WERI-Rb-1 (cell line): ENCODE results near the gene CDT1.

ENCODE experiments used
- DNase-seq: peaks from one replicate; pipeline ENCODE4 v3.0.0-alpha.2; 2020
- H3K27ac ChIP-seq: fragments of 250-450 bp; sonication (Bioruptor Pico); 2 replicates; pipeline ENCODE4 v1.5.1; 2020; ENCODE audit warnings: mild to moderate bottlenecking, moderate library complexity
- H3K27me3 ChIP-seq: fragments of 250-450 bp; sonication (Bioruptor Pico); 2 replicates; pipeline ENCODE4 v1.5.1; 2021; ENCODE audit warnings: mild to moderate bottlenecking, low read depth, moderate library complexity; ENCODE audit not compliant: insufficient read depth, severe bottlenecking
- H3K36me3 ChIP-seq: fragments of 250-450 bp; sonication (Bioruptor Pico); 2 replicates; pipeline ENCODE4 v1.5.1; 2020; ENCODE audit warnings: mild to moderate bottlenecking, moderate library complexity
- H3K4me3 ChIP-seq: 2 replicates; pipeline ENCODE4 v1.5.1; 2011; ENCODE audit warnings: low read depth, mild to moderate bottlenecking, control low read depth, low read length
- H3K9me3 ChIP-seq: fragments of 250-450 bp; sonication (Bioruptor Pico); 2 replicates; pipeline ENCODE4 v1.5.1; 2021; ENCODE audit warnings: mild to moderate bottlenecking, moderate library complexity; ENCODE audit not compliant: severe bottlenecking
- CTCF ChIP-seq: IDR thresholded peaks from 2 replicates; pipeline ENCODE4 v1.5.1; 2011; ENCODE audit warnings: low read depth, mild to moderate bottlenecking, control low read depth, inconsistent platforms, low read length

Gene CDT1

GRCh38 chr16:88781140-88782077 is 22.2 kb upstream of the CDT1 start:
- no peaks in the 10 kb centered on the region for H3K36me3 ChIP-seq
- H3K27ac ChIP-seq: no peak overlapping the region
- no peaks in the 10 kb centered on the region for H3K27me3 ChIP-seq
- DNase-seq: no peak
- H3K9me3 ChIP-seq: no peaks in the 10 kb centered on the region
- TF ChIP-seq CTCF: no peak
- no peak overlapping the region for H3K4me3 ChIP-seq

DNA sequence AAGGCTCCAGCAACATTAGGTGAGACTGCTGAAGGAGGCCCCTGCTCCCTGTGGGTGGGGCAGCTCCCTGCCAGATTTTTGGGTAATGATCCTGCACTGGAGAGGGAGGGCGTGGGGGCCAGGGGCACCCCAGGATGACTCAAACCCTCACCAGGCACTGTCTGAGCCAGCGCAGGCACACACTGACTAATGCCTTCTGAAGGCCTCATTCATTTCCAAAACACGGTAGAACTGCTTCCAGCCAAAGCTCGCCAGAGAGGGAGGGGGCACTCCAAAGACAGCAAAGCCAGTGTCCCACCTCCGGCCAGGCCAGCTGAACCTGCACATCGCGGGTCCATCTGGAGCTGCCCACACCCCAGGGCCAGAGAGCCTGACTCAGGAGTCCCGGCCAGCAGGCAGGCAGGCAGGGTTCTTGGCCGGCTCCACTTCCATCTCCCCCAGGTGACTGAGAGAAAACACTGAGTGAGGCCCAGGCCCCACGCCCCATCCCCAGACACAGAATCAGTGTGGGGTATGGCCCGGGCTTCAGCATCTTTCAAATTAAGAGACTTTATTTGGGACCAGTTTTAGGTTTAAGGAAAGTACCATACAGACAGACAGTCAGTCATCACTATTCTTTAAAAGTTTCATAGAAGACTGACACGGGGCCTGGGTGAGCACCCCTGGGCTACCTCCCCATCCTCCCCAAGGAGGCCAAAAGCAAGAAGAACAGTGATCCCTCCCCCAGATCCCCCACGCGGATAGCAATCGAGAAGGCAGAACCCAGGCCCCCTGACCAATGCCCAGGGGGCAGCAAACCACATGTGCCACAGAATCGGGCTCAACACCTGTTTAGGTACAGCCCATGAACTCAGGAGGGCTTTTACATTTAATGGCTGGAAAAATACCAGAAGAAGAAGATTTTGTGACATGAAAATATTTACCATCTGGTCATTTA is 20.9 kb upstream of the CDT1 start:
- Histone ChIP-seq H3K36me3 (no peaks in the 10 kb centered on the region), H3K27me3 (no peaks in the 10 kb centered on the region), H3K27ac (no peak overlapping the region), H3K9me3 (no peaks in the 10 kb centered on the region), H3K4me3 (no peak overlapping the region)
- no peak for DNase-seq
- no peak for TF ChIP-seq CTCF

DNA sequence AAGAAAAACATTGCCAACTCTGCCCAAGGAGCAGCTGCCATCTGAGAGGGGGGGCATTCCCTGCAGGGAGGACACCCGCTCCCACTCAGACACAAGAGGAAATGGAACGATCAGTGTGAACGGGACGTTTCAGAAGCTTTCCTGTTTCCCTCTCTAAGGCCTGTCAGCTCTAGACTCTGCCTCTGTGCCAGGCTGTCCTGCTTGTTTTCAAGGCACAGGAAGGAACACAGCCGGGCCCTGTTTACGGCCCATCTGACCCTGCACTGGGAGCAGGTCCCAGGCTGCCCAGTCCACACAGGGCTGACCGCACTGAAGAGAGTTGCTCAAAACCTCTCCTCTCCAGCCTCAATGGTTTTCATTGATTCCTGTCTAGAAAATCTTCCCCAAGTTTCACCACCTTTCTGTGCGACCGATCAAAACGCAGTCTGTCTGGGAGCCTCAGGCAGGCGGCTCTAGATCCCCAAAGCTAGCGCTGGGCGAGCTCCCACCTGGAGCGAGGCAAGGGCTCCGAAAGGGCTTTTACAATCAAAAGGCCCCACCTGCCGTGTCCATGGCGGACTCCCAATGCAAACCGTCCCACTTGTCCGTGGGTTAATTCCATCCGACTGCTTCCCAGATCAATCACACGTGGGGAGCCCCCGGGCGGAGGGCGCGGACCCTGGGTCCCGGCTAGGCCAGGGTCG is 20.1 kb upstream of the CDT1 start:
- no peak for TF ChIP-seq CTCF
- no peaks in the 10 kb centered on the region for H3K9me3 ChIP-seq
- H3K36me3 ChIP-seq: no peaks in the 10 kb centered on the region
- DNase-seq: no peak
- H3K4me3 ChIP-seq: no peak overlapping the region
- no peak overlapping the region for H3K27ac ChIP-seq
- no peaks in the 10 kb centered on the region for H3K27me3 ChIP-seq

GRCh38 chr16:88784074-88784855 is 19.3 kb upstream of the CDT1 start:
- peak; percentile 31; the same call in 1 of the 2 replicates for TF ChIP-seq CTCF
- no peaks in the 10 kb centered on the region for H3K9me3 ChIP-seq
- DNase-seq: peak; percentile 39
- H3K36me3 ChIP-seq: no peaks in the 10 kb centered on the region
- H3K27ac ChIP-seq: no peak overlapping the region
- H3K4me3 ChIP-seq: peak overlapping the region; percentile 36
- H3K27me3 ChIP-seq: no peaks in the 10 kb centered on the region

- Histone ChIP-seq H3K4me3 (peak overlapping the region; percentile 36; the same call in 1 of the 2 replicates), H3K36me3 (no peaks in the 10 kb centered on the region), H3K27me3 (no peaks in the 10 kb centered on the region), H3K9me3 (no peaks in the 10 kb centered on the region), H3K27ac (no peak overlapping the region)
- DNase-seq: no peak
- TF ChIP-seq CTCF: no peak
These were observed 18.8 kb upstream of the CDT1 start for GRCh38 chr16:88784856-88785105.
